Measurements from ENCODE around the gene TAF6. TPM values are rescaled to one million over a fixed set of nuclear protein-coding genes. Genes with fewer than 3 reads are reported as not detected.

Gene TAF6
- polyA plus RNA-seq, 4 donors, result 12.2 to 33.5 (median 25.6) TPM

GRCh38 chr7:100128637-100128963, 9.4 kb upstream of the TAF6 start:
- Histone ChIP-seq H3K27me3 (ENCODE audit: control insufficient read depth in 3 of 3, insufficient read depth in 3 of 3, low read length in 3 of 3) (no peaks in the 10 kb centered on the region), H3K36me3 (ENCODE audit: control insufficient read depth in 3 of 3, insufficient read depth in 2 of 3, low read depth in 1 of 3, low read length in 3 of 3) (no peaks in the 10 kb centered on the region), H3K4me1 (ENCODE audit: control insufficient read depth in 3 of 3, insufficient read depth in 2 of 3, low read depth in 1 of 3, low read length in 2 of 3) (peaks cover 5 to 30% (median 5%) of the 10 kb centered on the region in 3 donors), H3K27ac (ENCODE audit: low read depth in 1 of 3, low read length in 2 of 3) (peak overlapping the region in 1 of 3 donors; percentile 97), H3K9me3 (ENCODE audit: control insufficient read depth in 2 of 2, insufficient read depth in 1 of 2, low read depth in 1 of 2, low read length in 1 of 2) (no peaks in the 10 kb centered on the region), H3K4me3 (ENCODE audit: low read depth in 1 of 3, low read length in 3 of 3) (no peak overlapping the region)
- FAIRE-seq (no peak), DNase-seq (peak in 1 of 2 donors; percentile 19)
- 25 to 44% (median 29%) methylated on average over 1 of the region's 1 CpG for WGBS, 3 donors

- Histone ChIP-seq H3K4me3 (ENCODE audit: low read depth in 1 of 3, low read length in 3 of 3) (peak overlapping the region; percentile 60 to 94 (median 81)), H3K27ac (ENCODE audit: low read depth in 1 of 3, low read length in 2 of 3) (peak overlapping the region; percentile 94 to 97 (median 95)), H3K27me3 (ENCODE audit: control insufficient read depth in 3 of 3, insufficient read depth in 3 of 3, low read length in 3 of 3) (no peaks in the 10 kb centered on the region), H3K4me1 (ENCODE audit: control insufficient read depth in 3 of 3, insufficient read depth in 2 of 3, low read depth in 1 of 3, low read length in 2 of 3) (peaks cover 5 to 30% (median 5%) of the 10 kb centered on the region in 3 donors), H3K9me3 (ENCODE audit: control insufficient read depth in 2 of 2, insufficient read depth in 1 of 2, low read depth in 1 of 2, low read length in 1 of 2) (no peaks in the 10 kb centered on the region), H3K36me3 (ENCODE audit: control insufficient read depth in 3 of 3, insufficient read depth in 2 of 3, low read depth in 1 of 3, low read length in 3 of 3) (no peaks in the 10 kb centered on the region)
- WGBS, 3 donors, result 1 to 3% (median 3%) methylated on average over 19 to 37 of the region's 37 CpGs
- DNase-seq (peak; percentile 24 to 57), FAIRE-seq (no peak)
Measured at GRCh38 chr7:100127866-100128636, 8.9 kb upstream of the TAF6 start.

GRCh38 chr7:100126931-100127865, 8.0 kb upstream of the TAF6 start, which contains the start of gene MBLAC1:
Gene MBLAC1 (plus strand): TSS chr7:100126967. CDS start chr7:100127396, 429 bp downstream.
- no peaks in the 10 kb centered on the region for H3K9me3 ChIP-seq (ENCODE audit: control insufficient read depth in 2 of 2, insufficient read depth in 1 of 2, low read depth in 1 of 2, low read length in 1 of 2)
- DNase-seq (peak; percentile 93 to 97), FAIRE-seq (no peak)
- peaks cover 0 to 2% (median 0%) of the 10 kb centered on the region in 3 donors for H3K36me3 ChIP-seq (ENCODE audit: control insufficient read depth in 3 of 3, insufficient read depth in 2 of 3, low read depth in 1 of 3, low read length in 3 of 3)
- peak within 1 kb of the TSS; percentile 60 to 94 (median 81) for H3K4me3 ChIP-seq (ENCODE audit: low read depth in 1 of 3, low read length in 3 of 3)
- 0 to 1% (median 0%) methylated on average over 54 to 85 of the region's 85 CpGs for WGBS, 3 donors
- no peaks in the 10 kb centered on the region for H3K27me3 ChIP-seq (ENCODE audit: control insufficient read depth in 3 of 3, insufficient read depth in 3 of 3, low read length in 3 of 3)
- peak within 1 kb of the TSS; percentile 94 to 97 (median 95) for H3K27ac ChIP-seq (ENCODE audit: low read depth in 1 of 3, low read length in 2 of 3)
- peaks cover 3 to 30% (median 5%) of the 10 kb centered on the region in 3 donors for H3K4me1 ChIP-seq (ENCODE audit: control insufficient read depth in 3 of 3, insufficient read depth in 2 of 3, low read depth in 1 of 3, low read length in 2 of 3)

GRCh38 chr7:100126239-100126930, 7.2 kb upstream of the TAF6 start:
- H3K27me3 ChIP-seq (ENCODE audit: control insufficient read depth in 3 of 3, insufficient read depth in 3 of 3, low read length in 3 of 3), result no peaks in the 10 kb centered on the region
- no peak for DNase-seq
- H3K9me3 ChIP-seq (ENCODE audit: control insufficient read depth in 2 of 2, insufficient read depth in 1 of 2, low read depth in 1 of 2, low read length in 1 of 2), result no peaks in the 10 kb centered on the region
- H3K4me1 ChIP-seq (ENCODE audit: control insufficient read depth in 3 of 3, insufficient read depth in 2 of 3, low read depth in 1 of 3, low read length in 2 of 3), result peaks cover 3 to 30% (median 5%) of the 10 kb centered on the region in 3 donors
- no peak for FAIRE-seq
- 5 to 10% (median 6%) methylated on average over 28 to 29 of the region's 29 CpGs for WGBS, 3 donors
- peak overlapping the region; percentile 60 to 94 (median 81) for H3K4me3 ChIP-seq (ENCODE audit: low read depth in 1 of 3, low read length in 3 of 3)
- H3K27ac ChIP-seq (ENCODE audit: low read depth in 1 of 3, low read length in 2 of 3), result peak overlapping the region; percentile 94 to 97 (median 95)
- H3K36me3 ChIP-seq (ENCODE audit: control insufficient read depth in 3 of 3, insufficient read depth in 2 of 3, low read depth in 1 of 3, low read length in 3 of 3), result peaks cover 0 to 5% (median 0%) of the 10 kb centered on the region in 3 donors

GRCh38 chr7:100124301-100125230, 5.4 kb upstream of the TAF6 start:
- FAIRE-seq (no peak), DNase-seq (peak; percentile 39 to 70)
- peak overlapping the region; percentile 17 to 97 (median 64) for H3K27ac ChIP-seq (ENCODE audit: low read depth in 1 of 3, low read length in 2 of 3)
- H3K4me3 ChIP-seq (ENCODE audit: low read depth in 1 of 3, low read length in 3 of 3), result no peak overlapping the region
- H3K9me3 ChIP-seq (ENCODE audit: control insufficient read depth in 2 of 2, insufficient read depth in 1 of 2, low read depth in 1 of 2, low read length in 1 of 2), result no peaks in the 10 kb centered on the region
- 61 to 72% (median 69%) methylated on average over 4 of the region's 4 CpGs for WGBS, 3 donors
- no peaks in the 10 kb centered on the region for H3K27me3 ChIP-seq (ENCODE audit: control insufficient read depth in 3 of 3, insufficient read depth in 3 of 3, low read length in 3 of 3)
- H3K4me1 ChIP-seq (ENCODE audit: control insufficient read depth in 3 of 3, insufficient read depth in 2 of 3, low read depth in 1 of 3, low read length in 2 of 3), result peaks cover 5 to 36% (median 6%) of the 10 kb centered on the region in 3 donors
- peaks cover 0 to 5% (median 0%) of the 10 kb centered on the region in 3 donors for H3K36me3 ChIP-seq (ENCODE audit: control insufficient read depth in 3 of 3, insufficient read depth in 2 of 3, low read depth in 1 of 3, low read length in 3 of 3)

- Histone ChIP-seq H3K4me1 (ENCODE audit: control insufficient read depth in 3 of 3, insufficient read depth in 2 of 3, low read depth in 1 of 3, low read length in 2 of 3) (peaks cover 5 to 35% (median 6%) of the 10 kb centered on the region in 3 donors), H3K27ac (ENCODE audit: low read depth in 1 of 3, low read length in 2 of 3) (no peak overlapping the region), H3K36me3 (ENCODE audit: control insufficient read depth in 3 of 3, insufficient read depth in 2 of 3, low read depth in 1 of 3, low read length in 3 of 3) (peaks cover 0 to 5% (median 0%) of the 10 kb centered on the region in 3 donors), H3K27me3 (ENCODE audit: control insufficient read depth in 3 of 3, insufficient read depth in 3 of 3, low read length in 3 of 3) (no peaks in the 10 kb centered on the region), H3K9me3 (ENCODE audit: control insufficient read depth in 2 of 2, insufficient read depth in 1 of 2, low read depth in 1 of 2, low read length in 1 of 2) (no peaks in the 10 kb centered on the region), H3K4me3 (ENCODE audit: low read depth in 1 of 3, low read length in 3 of 3) (no peak overlapping the region)
- FAIRE-seq (no peak), DNase-seq (no peak)
- 92 to 100% (median 96%) methylated on average over 1 of the region's 1 CpG for WGBS, 3 donors
Measured at GRCh38 chr7:100122568-100122967, 3.4 kb upstream of the TAF6 start.

- no peak for FAIRE-seq
- DNase-seq, result peak in 1 of 2 donors; percentile 62
- H3K9me3 ChIP-seq (ENCODE audit: control insufficient read depth in 2 of 2, insufficient read depth in 1 of 2, low read depth in 1 of 2, low read length in 1 of 2), result no peaks in the 10 kb centered on the region
- peaks cover 5 to 35% (median 6%) of the 10 kb centered on the region in 3 donors for H3K4me1 ChIP-seq (ENCODE audit: control insufficient read depth in 3 of 3, insufficient read depth in 2 of 3, low read depth in 1 of 3, low read length in 2 of 3)
- H3K27ac ChIP-seq (ENCODE audit: low read depth in 1 of 3, low read length in 2 of 3), result no peak overlapping the region
- 13 to 66% (median 34%) methylated on average over 12 to 13 of the region's 13 CpGs for whole genome bisulfite sequencing, 3 donors
- H3K36me3 ChIP-seq (ENCODE audit: control insufficient read depth in 3 of 3, insufficient read depth in 2 of 3, low read depth in 1 of 3, low read length in 3 of 3), result peaks cover 0 to 5% (median 0%) of the 10 kb centered on the region in 3 donors
- H3K4me3 ChIP-seq (ENCODE audit: low read depth in 1 of 3, low read length in 3 of 3), result no peak overlapping the region
- no peaks in the 10 kb centered on the region for H3K27me3 ChIP-seq (ENCODE audit: control insufficient read depth in 3 of 3, insufficient read depth in 3 of 3, low read length in 3 of 3)
Measured at GRCh38 chr7:100122067-100122466, 2.9 kb upstream of the TAF6 start.

Measured in small intestine (tissue), 7 donors.